C4-2B (cell line): ENCODE measurements around the gene MYCN.

ENCODE experiments used
- CTCF ChIP-seq: fragments of 450-650 bp; conservative IDR thresholded peaks from 2 replicates; pipeline ENCODE4 v1.5.1; 2017; ENCODE audit warnings: mild to moderate bottlenecking
- ZFX ChIP-seq: fragments of 450-650 bp; IDR thresholded peaks from 2 replicates; pipeline ENCODE4 v1.6.1; 2017

- TF ChIP-seq CTCF (no peak), ZFX (no peak)
These were observed 27.3 kb downstream of the MYCN start for GRCh38 chr2:15967415-15968279.
